Naive thymus-derived CD4-positive, alpha-beta T cell (primary cell): ENCODE measurements around the gene PSD4. TPM values are rescaled to one million over a fixed set of nuclear protein-coding genes. Genes with fewer than 3 reads are reported as not detected.

Experiments used
- ATAC-seq: fragments of 150-1000 bp; cut with Tn5 transposase; 2 replicates; pipeline ENCODE4 v1.10.0; 2021; ENCODE audit warnings: mild to moderate bottlenecking, moderate library complexity
- CTCF ChIA-PET: fragments of 350-600 bp; sonication (Branson Sonifier 250); formaldehyde crosslinking; loops from one replicate; lab custom pipeline; 2021; ENCODE audit warnings: antibody characterized with exemption; lab: Charles Lee
- POLR2A ChIA-PET: fragments of 350-600 bp; sonication (Branson Sonifier 250); formaldehyde crosslinking; loops from one replicate; lab custom pipeline; 2021; ENCODE audit warnings: antibody characterized with exemption, inconsistent platforms; lab: Charles Lee
- DNase-seq, 9 donors: peaks; one replicate each; pipeline versions ENCODE4 v3.0.0 to v3.0.0-alpha.2; 2020 to 2022; ENCODE audit warnings: mixed read lengths in 1 of 9
- H3K27ac ChIP-seq: one replicate; pipeline ENCODE4 v1.7.0; 2013; ENCODE audit warnings: mild to moderate bottlenecking, low read depth, low read length, moderate library complexity
- H3K27me3 ChIP-seq, 2 donors: one replicate each; pipeline ENCODE4 v1.7.0; 2013; ENCODE audit warnings: low read length in 2 of 2, mild to moderate bottlenecking in 2 of 2, moderate library complexity in 2 of 2; ENCODE audit not compliant: control insufficient read depth in 2 of 2, insufficient read depth in 2 of 2
- H3K36me3 ChIP-seq, 3 experiments: 1 replicate in 2 of 3; 2 replicates in 1 of 3; pipeline ENCODE4 v1.7.0; 2013; ENCODE audit warnings: low read length in 3 of 3, mild to moderate bottlenecking in 3 of 3, moderate library complexity in 1 of 3; ENCODE audit not compliant: insufficient read depth in 3 of 3, control insufficient read depth in 2 of 3
- H3K4me1 ChIP-seq, 2 donors: one replicate each; pipeline ENCODE4 v1.7.0; 2013; ENCODE audit warnings: low read length in 2 of 2, mild to moderate bottlenecking in 2 of 2, moderate library complexity in 1 of 2; ENCODE audit not compliant: control insufficient read depth in 2 of 2, insufficient read depth in 2 of 2
- H3K4me3 ChIP-seq: 2 replicates; pipeline ENCODE4 v1.7.0; 2013; ENCODE audit warnings: mild to moderate bottlenecking, low read length
- H3K9me3 ChIP-seq, 3 experiments: 1 replicate in 2 of 3; 2 replicates in 1 of 3; pipeline ENCODE4 v1.7.0; 2013; ENCODE audit warnings: low read length in 3 of 3; ENCODE audit not compliant: control insufficient read depth in 2 of 3
- H3K27ac Mint-ChIP-seq, 9 donors: one replicate each; pipeline ENCODE4 v1.8.0; 2020 to 2022; ENCODE audit warnings: mixed read lengths in 9 of 9, mild to moderate bottlenecking in 8 of 9, moderate library complexity in 5 of 9, inconsistent platforms in 2 of 9
- H3K27me3 Mint-ChIP-seq, 5 donors: one replicate each; pipeline ENCODE4 v1.8.0; 2021 to 2022; ENCODE audit warnings: mixed read lengths in 5 of 5, mild to moderate bottlenecking in 1 of 5
- H3K36me3 Mint-ChIP-seq, 5 donors: one replicate each; pipeline ENCODE4 v1.8.0; 2020 to 2022; ENCODE audit warnings: mixed read lengths in 5 of 5, mild to moderate bottlenecking in 3 of 5, inconsistent platforms in 1 of 5
- H3K4me1 Mint-ChIP-seq, 7 donors: one replicate each; pipeline ENCODE4 v1.8.0; 2020 to 2022; ENCODE audit warnings: mixed read lengths in 7 of 7, mild to moderate bottlenecking in 3 of 7, inconsistent platforms in 1 of 7
- H3K4me3 Mint-ChIP-seq, 10 donors: one replicate each; pipeline ENCODE4 v1.8.0; 2020 to 2022; ENCODE audit warnings: mild to moderate bottlenecking in 10 of 10, mixed read lengths in 10 of 10, moderate library complexity in 6 of 10, inconsistent platforms in 2 of 10
- H3K9me3 Mint-ChIP-seq, 11 donors: one replicate each; pipeline ENCODE4 v1.8.0; 2020 to 2022; ENCODE audit warnings: mixed read lengths in 11 of 11, mild to moderate bottlenecking in 4 of 11, inconsistent platforms in 1 of 11, moderate library complexity in 1 of 11
- intact Hi-C, 2 donors: fragments of 100-400 bp; cut with micrococcal nuclease; formaldehyde crosslinking; loops; one replicate each; pipeline ENCODE4 v1.15.1; 2023
- polyA plus RNA-seq, 2 donors: library from polyadenylated mRNA; unstranded; fragments of 300-500 nt; fragmentation: Illumina TruSeq; gene quantifications; one replicate each; pipeline ENCODE4 v1.2.3, GENCODE V29; 2021
- total RNA-seq, 6 experiments: library from RNA in 5 of 6; stranded (reverse) in 5 of 6; gene quantifications; 1 replicate in 5 of 6; 2 replicates in 1 of 6; pipeline ENCODE4 v1.2.3 and lab custom pipeline; 2021 to 2026

The PSD4 gene
- total and polyA plus RNA-seq, 7 experiments from 2014 or later: 28.0 to 399 (median 112) TPM

GRCh38 chr2:113141451-113141850 is 32.3 kb upstream of the PSD4 start:
- H3K4me1 Mint-ChIP-seq: peaks cover 16 to 27% (median 23%) of the 10 kb centered on the region in 7 donors
- DNase-seq: no peak
- H3K36me3 Mint-ChIP-seq: no peaks in the 10 kb centered on the region
- Histone ChIP-seq H3K4me3 (no peak overlapping the region), H3K4me1 (peaks cover 0 to 8% of the 10 kb centered on the region in 2 donors), H3K9me3 (no peaks in the 10 kb centered on the region), H3K36me3 (no peaks in the 10 kb centered on the region), H3K27me3 (no peaks in the 10 kb centered on the region), H3K27ac (no peak overlapping the region)
- peaks cover 0 to 5% (median 0%) of the 10 kb centered on the region in 11 donors for H3K9me3 Mint-ChIP-seq
- CTCF ChIA-PET: interaction anchor here (1.2 to 12.3 kb wide), 6 partner anchors 18 to 57 kb away, joined by 3 to 356 read pairs (median 4); no protein-coding TSS in a partner anchor
- POLR2A ChIA-PET: interaction anchor here (1.0 to 1.8 kb wide), 2 partner anchors 15 to 21 kb away, joined by 3 to 7 read pairs; no protein-coding TSS in a partner anchor
- no peak overlapping the region for H3K27ac Mint-ChIP-seq
- intact Hi-C loops: no loop called here
- H3K27me3 Mint-ChIP-seq: peaks cover 0 to 21% (median 0%) of the 10 kb centered on the region in 5 donors
- H3K4me3 Mint-ChIP-seq: no peak overlapping the region
- no peak for ATAC-seq

DNA sequence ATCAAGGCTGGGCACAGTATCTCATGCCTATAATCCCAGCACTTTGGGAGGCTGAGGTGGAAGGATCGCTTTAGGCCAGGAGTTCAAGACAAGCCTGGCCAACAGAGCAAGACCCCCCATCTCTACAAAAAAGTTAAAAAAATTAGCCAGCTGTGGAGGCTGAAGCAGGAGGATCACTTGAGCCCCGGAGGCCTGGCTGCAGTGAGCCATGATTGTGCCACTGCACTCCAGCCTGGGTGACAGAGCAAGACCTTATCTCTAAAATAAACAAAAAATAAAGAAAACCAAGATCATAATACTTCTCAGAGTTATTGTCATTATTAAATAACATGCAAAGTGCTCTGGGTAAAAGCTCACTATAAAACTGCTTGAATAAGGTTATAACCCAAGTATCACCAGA is 31.5 kb upstream of the PSD4 start:
- Histone ChIP-seq H3K9me3 (no peaks in the 10 kb centered on the region), H3K27ac (no peak overlapping the region), H3K36me3 (no peaks in the 10 kb centered on the region), H3K4me1 (peaks cover 0 to 8% of the 10 kb centered on the region in 2 donors), H3K4me3 (no peak overlapping the region), H3K27me3 (no peaks in the 10 kb centered on the region)
- Mint-ChIP-seq H3K9me3 (peaks cover 0 to 5% (median 0%) of the 10 kb centered on the region in 11 donors), H3K27ac (peak overlapping the region in 1 of 9 donors; percentile 48), H3K36me3 (no peaks in the 10 kb centered on the region), H3K4me3 (no peak overlapping the region), H3K27me3 (peaks cover 0 to 22% (median 0%) of the 10 kb centered on the region in 5 donors), H3K4me1 (peaks cover 9 to 21% (median 18%) of the 10 kb centered on the region in 7 donors)
- intact Hi-C loops: no loop called here
- CTCF ChIA-PET: interaction anchor here (0.7 to 12.3 kb wide), 5 partner anchors 11 to 56 kb away, joined by 3 to 356 read pairs (median 4); no protein-coding TSS in a partner anchor
- ATAC-seq (no peak), DNase-seq (no peak)
- POLR2A ChIA-PET: interaction anchor here (1.0 to 3.6 kb wide), 3 partner anchors 14 to 31 kb away, joined by 3 to 20 read pairs (median 7); partner anchors contain the start of gene PSD4

GRCh38 chr2:113144259-113144658 is 29.5 kb upstream of the PSD4 start:
- Mint-ChIP-seq H3K4me3 (no peak overlapping the region), H3K4me1 (peaks cover 0 to 11% (median 8%) of the 10 kb centered on the region in 7 donors), H3K36me3 (peaks cover 0 to 6% (median 0%) of the 10 kb centered on the region in 5 donors), H3K27me3 (peaks cover 0 to 26% (median 0%) of the 10 kb centered on the region in 5 donors), H3K9me3 (peaks cover 0 to 7% (median 0%) of the 10 kb centered on the region in 11 donors), H3K27ac (no peak overlapping the region)
- ChIA-PET POLR2A (interaction anchor here (0.6 to 3.6 kb wide), 3 partner anchors 13 to 145 kb away, joined by 3 to 20 read pairs (median 8); partner anchors contain the start of gene PSD4), CTCF (interaction anchor here (12.3 kb wide), 1 partner anchor 54 kb away, joined by 356 read pairs; no protein-coding TSS in a partner anchor)
- no peak for DNase-seq
- Histone ChIP-seq H3K36me3 (no peaks in the 10 kb centered on the region), H3K4me3 (no peak overlapping the region), H3K27ac (no peak overlapping the region), H3K9me3 (no peaks in the 10 kb centered on the region), H3K27me3 (no peaks in the 10 kb centered on the region), H3K4me1 (no peaks in the 10 kb centered on the region)
- ATAC-seq: no peak
- intact Hi-C loops: no loop called here

DNA sequence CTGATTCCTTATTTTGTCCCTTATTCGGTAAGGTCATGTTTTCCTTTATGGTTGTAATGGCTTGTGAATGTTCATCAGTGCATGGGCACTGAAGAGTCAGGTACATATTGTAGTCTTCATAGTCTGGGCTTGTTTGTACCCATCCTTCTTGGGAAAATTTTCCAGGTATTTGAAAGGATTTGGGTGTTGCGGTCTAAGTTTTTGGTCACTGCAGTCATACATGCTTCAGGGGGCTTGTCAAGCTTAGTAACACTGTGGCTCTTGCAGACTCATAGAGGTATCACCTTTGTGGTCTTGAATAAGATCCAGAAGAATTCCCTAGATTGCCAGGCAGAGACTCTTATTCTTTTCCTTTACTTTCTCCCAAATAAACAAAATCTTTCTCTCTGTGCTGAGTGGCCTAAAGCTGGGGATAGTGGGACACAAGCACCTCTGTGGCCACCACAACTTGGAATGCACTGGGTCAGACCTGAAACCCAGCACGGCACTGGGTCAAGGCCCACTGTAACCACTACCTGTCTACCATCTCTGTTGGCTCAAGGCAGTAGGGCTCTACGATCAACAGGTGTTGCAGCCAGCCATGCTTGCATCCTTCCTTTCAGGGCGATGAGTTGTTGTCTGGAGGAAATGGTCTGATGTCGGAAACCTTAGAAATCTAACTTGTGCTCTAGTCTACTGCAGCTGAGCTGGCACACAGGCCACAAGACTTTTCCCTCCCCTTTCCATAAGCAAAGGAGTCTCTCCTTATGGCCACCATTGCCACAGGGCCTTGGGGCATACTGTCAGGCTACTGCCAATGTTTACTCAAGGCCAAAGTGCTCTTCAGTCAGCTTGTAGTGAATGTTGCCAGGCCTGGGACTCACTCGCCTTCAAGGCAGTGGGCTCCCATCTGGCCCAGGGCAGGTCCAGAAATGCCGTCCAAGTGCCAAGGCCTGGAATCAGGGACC is 24.9 kb upstream of the PSD4 start:
- no peak for DNase-seq
- no peaks in the 10 kb centered on the region for H3K36me3 ChIP-seq
- H3K27me3 ChIP-seq: no peaks in the 10 kb centered on the region
- POLR2A ChIA-PET: interaction anchor here (1.5 to 2.2 kb wide), 3 partner anchors 8 to 26 kb away, joined by 7 to 8 read pairs (median 7); no protein-coding TSS in a partner anchor
- Mint-ChIP-seq H3K36me3 (peaks cover 0 to 6% (median 0%) of the 10 kb centered on the region in 5 donors), H3K9me3 (peaks cover 0 to 7% (median 0%) of the 10 kb centered on the region in 11 donors), H3K4me1 (peaks cover 0 to 12% (median 4%) of the 10 kb centered on the region in 7 donors), H3K4me3 (no peak overlapping the region), H3K27ac (peak overlapping the region in 1 of 9 donors; percentile 14), H3K27me3 (peaks cover 0 to 31% (median 0%) of the 10 kb centered on the region in 5 donors)
- CTCF ChIA-PET: interaction anchor here (0.6 to 1.7 kb wide), 6 partner anchors 11 to 83 kb away, joined by 3 to 10 read pairs (median 5); no protein-coding TSS in a partner anchor
- no peaks in the 10 kb centered on the region for H3K4me1 ChIP-seq
- ATAC-seq: no peak
- no peak overlapping the region for H3K27ac ChIP-seq
- no peak overlapping the region for H3K4me3 ChIP-seq
- H3K9me3 ChIP-seq: no peaks in the 10 kb centered on the region
- intact Hi-C loops: no loop called here

GRCh38 chr2:113149553-113150257 is 24.1 kb upstream of the PSD4 start:
- Mint-ChIP-seq H3K4me1 (peaks cover 0 to 12% (median 4%) of the 10 kb centered on the region in 7 donors), H3K27ac (no peak overlapping the region), H3K9me3 (peaks cover 0 to 7% (median 0%) of the 10 kb centered on the region in 11 donors), H3K27me3 (peaks cover 0 to 29% (median 0%) of the 10 kb centered on the region in 5 donors), H3K4me3 (no peak overlapping the region), H3K36me3 (peaks cover 0 to 6% (median 0%) of the 10 kb centered on the region in 5 donors)
- ChIA-PET CTCF (interaction anchor here (0.7 to 1.5 kb wide), 2 partner anchors 12 to 82 kb away, joined by 3 to 10 read pairs; no protein-coding TSS in a partner anchor), POLR2A (interaction anchor here (1.8 to 2.2 kb wide), 2 partner anchors 8 to 26 kb away, joined by 7 read pairs; no protein-coding TSS in a partner anchor)
- Histone ChIP-seq H3K27me3 (no peaks in the 10 kb centered on the region), H3K9me3 (no peaks in the 10 kb centered on the region), H3K27ac (no peak overlapping the region), H3K4me3 (no peak overlapping the region), H3K4me1 (no peaks in the 10 kb centered on the region), H3K36me3 (no peaks in the 10 kb centered on the region)
- no peak for DNase-seq
- no peak for ATAC-seq
- intact Hi-C loops: no loop called here

GRCh38 chr2:113150258-113150601 is 23.5 kb upstream of the PSD4 start:
- ChIA-PET CTCF (interaction anchor here (0.6 to 1.5 kb wide), 2 partner anchors 12 to 50 kb away, joined by 6 to 10 read pairs; no protein-coding TSS in a partner anchor), POLR2A (interaction anchor here (1.8 kb wide), 1 partner anchor 25 kb away, joined by 7 read pairs; no protein-coding TSS in a partner anchor)
- no peaks in the 10 kb centered on the region for H3K27me3 ChIP-seq
- peaks cover 0 to 7% (median 0%) of the 10 kb centered on the region in 11 donors for H3K9me3 Mint-ChIP-seq
- intact Hi-C loops: no loop called here
- H3K4me1 ChIP-seq: no peaks in the 10 kb centered on the region
- peaks cover 0 to 12% (median 4%) of the 10 kb centered on the region in 7 donors for H3K4me1 Mint-ChIP-seq
- no peak for ATAC-seq
- no peak overlapping the region for H3K27ac Mint-ChIP-seq
- H3K9me3 ChIP-seq: no peaks in the 10 kb centered on the region
- no peak for DNase-seq
- peaks cover 0 to 29% (median 0%) of the 10 kb centered on the region in 5 donors for H3K27me3 Mint-ChIP-seq
- no peak overlapping the region for H3K4me3 ChIP-seq
- H3K36me3 Mint-ChIP-seq: peaks cover 0 to 6% (median 0%) of the 10 kb centered on the region in 5 donors
- H3K36me3 ChIP-seq: no peaks in the 10 kb centered on the region
- H3K4me3 Mint-ChIP-seq: no peak overlapping the region
- no peak overlapping the region for H3K27ac ChIP-seq
